Middle frontal gyrus (tissue), 1 donor: ENCODE measurements around the gene GRIP1.

Experiments
- DNase-seq: peaks from one replicate; pipeline ENCODE4 v3.0.0-alpha.2; 2015; ENCODE audit warnings: low spot score; ENCODE audit errors: extremely low spot score

GRIP1 gene

DNA sequence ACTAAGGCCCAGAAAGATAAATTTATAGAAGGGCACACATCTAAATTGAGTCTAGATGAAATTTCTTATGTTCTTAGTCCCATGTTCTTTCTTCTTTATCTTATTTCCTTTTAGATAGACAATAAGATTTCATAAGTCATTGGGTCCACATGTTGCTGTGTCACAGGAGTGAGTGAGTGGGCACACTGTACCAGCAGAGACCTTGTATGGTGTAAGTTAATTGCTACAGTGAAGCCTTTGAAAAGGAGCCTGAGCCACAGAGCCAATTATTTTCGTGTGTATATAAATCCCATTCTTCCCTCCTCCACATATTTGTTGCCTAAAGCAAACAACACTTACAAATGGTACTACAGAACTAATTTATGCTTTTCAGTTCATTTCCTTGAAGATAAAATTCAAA lies 79.1 kb downstream of the GRIP1 start:
- no peak for DNase-seq

DNA sequence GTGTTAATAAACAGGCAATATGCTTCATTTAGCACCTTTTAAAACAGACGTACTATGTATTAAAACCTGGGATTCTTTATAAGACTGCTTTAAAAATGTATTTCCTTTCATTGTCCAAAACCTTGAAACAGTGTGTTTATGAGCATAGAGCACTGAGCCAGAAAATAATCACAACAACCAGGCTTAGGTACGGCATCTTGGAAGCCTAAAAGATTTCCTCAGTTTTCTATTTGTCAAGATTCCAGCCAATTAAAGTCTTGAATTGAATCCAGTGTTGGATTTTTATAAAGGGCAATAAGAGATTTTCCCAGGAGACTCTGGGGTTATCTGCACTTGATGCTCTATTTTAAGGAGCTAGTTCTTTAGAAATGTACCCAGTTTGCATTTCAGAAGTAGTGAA lies 80.3 kb downstream of the GRIP1 start:
- no peak for DNase-seq

DNA sequence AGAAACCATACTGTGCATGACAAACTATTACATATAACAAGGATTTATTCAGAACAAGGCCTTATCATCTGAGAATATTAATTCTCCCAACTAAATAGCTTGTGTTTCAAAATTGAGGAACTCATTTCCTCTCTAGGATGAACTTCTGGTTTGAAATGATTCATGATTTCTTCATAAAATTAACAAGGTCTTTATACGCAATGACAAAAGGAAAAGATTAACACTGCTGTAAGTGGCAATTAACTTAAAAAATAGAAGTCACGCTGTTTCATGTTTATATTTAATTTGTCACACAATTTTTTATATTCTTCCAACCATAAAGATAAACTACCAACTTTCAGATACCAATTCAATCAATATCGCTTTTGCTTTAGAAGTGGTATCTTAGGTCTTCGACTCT lies 80.8 kb downstream of the GRIP1 start:
- no peak for DNase-seq

DNA sequence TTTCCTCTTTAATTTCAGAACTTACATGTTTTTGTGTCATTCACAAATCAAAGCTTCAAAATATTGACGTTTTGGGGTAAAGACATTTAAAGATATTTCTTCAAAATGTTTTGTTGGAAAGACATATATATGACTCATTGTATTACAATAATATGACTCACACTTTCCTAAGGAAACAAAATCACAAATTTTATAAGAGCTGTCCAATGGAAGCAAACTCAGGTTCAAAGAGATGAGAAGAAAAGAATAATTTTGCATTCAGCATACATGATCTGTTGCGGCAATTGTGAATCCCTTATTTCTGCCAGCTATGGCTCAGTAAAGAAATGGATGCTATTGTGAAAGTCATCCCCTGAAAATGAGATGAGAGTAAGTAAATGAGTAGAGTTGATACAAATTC lies 82.7 kb downstream of the GRIP1 start:
- DNase-seq, result no peak

DNA sequence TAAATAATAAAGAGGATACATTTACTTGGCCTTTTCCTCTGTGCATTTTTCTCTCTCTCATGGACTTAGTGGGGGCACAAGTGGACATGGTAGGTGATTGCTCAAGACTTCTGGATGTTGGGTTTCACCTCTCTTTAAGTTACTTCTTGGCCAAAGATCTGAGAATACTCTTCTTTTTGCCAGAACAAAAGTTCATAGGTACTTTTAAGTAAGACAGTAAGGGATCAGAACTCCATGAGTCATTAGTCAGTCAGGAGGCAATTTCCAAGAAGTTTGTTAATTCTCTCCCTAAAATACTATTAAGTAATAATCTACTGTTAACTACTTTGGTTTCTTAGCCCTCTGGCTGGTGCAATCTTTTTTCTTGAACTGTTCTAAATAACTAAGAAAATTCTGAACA lies 84.2 kb downstream of the GRIP1 start:
- no peak for DNase-seq

DNA sequence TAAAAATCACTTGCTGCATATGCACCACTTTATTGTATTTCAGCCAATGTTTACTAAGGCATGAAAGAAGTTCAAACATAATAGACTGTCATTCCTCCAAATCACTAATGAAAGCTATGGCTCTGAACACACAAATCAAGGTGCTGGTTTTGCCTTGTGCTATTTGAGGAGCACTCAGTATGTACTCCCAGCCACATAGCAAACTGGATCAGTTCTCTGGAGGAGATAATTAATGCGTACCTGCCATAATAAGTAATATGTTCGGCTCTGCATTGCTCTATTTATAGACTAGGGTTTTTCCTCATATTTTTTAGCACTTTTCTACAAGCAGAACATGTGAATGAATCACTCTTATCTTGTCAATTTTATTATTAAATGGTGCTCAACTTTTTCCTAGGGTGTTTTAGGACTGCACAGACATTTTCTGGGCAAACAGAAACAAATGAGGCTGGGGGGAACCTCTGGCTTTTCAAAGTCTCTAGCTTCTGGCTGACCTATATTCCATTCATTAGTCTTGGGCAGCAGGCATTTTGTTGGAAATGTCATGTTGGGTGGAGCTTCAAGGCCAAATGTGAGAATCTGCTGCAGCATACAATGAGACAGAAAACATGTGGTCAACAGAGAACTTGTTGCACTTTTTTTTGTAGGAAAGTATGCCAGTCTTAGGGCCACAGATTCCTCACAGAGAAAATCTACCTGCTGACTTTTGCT lies 88.4 kb downstream of the GRIP1 start:
- DNase-seq, result no peak

DNA sequence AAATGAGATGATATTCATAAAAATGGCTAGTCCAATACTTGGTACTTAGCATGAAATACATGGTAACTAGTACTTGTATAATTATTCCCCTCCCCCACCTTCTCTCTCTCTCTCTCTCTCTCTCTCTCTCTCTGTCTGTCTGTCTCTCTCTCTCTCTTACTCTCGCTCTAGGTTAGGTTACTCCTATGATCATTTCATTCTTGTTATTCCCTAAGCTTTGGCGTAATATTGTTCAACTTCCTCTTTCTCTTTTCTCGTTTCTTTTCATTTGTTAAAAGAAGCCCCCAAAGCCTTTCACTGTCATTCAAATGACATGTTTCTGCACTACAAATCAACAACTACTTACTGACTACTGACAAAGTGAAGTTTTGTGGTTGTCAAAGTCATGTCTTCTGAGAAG lies 89.8 kb downstream of the GRIP1 start:
- DNase-seq, result no peak

DNA sequence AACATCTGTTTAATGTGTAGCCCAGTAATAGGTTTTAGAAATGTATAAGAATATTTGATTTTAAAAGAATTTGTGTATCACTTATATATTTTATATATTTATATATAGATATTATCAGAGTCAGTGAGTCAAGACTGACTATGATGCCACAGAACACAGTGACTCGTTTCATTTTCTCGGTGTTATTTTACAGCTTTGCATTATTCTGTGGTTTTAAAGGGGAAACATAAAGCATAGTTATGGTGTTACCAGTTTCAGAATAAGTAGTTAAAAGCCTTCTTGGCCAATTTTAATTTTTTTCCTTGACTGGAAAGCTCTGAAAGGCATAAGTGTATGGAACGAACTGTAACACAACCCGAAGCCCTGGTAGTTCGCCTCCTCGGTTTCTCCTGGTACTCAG lies 91.0 kb downstream of the GRIP1 start:
- no peak for DNase-seq

DNA sequence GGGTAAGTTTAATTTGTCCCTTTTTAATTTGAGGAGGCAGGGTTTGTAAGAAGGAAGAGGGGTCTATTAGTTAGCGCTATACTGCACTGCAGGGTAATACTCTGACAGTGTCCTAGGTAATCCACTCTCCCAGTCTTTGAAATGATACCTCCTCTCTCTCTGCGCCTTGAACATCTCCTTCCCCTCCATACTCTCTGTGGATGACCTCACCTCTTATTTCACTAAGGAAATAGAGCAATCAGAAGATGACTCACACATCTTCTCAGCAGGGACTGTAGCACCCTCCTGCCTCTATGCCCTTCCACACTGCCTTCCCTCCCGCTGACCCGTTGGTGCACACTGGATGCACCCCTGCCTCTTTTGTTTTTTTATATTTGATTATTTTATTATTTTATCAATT lies 94.2 kb downstream of the GRIP1 start:
- DNase-seq, result no peak

DNA sequence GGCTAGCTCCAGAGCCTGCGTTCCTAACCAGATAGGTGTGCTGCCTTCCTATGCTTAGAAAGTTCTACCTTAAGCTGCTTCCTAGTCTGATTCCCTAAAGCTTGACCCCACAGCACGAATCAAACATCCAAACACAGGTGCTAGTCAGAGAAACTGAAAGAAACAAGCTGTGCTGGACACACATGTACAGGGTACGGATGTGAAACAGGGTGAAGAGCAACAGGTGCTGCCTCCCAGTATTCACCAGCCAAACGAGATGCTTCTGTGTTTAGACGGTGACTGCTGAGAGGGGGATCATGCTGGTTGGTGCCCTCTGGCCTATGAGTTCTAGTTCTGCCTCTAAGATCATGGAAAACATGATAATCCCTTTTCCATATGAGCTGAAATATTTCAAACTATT lies 105.3 kb downstream of the GRIP1 start:
- DNase-seq, result no peak

DNA sequence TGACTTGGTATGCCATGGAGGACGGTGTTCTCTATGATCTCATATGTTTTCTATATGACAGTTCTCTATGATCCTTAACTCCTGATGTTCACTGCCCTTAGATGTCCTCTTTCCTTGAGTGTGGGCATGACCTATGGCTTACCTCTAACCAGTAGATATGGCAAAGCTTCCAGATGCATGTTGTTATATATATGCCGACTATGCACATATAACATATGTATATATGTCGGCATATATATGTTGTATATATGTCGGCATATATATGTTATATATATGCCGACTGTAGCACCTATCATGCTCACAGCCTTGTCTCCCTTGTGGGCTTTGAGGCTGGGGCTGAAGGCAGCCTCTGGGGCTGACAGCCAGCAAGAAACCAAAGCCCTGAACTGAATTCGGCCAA lies 106.0 kb downstream of the GRIP1 start:
- DNase-seq, result no peak

DNA sequence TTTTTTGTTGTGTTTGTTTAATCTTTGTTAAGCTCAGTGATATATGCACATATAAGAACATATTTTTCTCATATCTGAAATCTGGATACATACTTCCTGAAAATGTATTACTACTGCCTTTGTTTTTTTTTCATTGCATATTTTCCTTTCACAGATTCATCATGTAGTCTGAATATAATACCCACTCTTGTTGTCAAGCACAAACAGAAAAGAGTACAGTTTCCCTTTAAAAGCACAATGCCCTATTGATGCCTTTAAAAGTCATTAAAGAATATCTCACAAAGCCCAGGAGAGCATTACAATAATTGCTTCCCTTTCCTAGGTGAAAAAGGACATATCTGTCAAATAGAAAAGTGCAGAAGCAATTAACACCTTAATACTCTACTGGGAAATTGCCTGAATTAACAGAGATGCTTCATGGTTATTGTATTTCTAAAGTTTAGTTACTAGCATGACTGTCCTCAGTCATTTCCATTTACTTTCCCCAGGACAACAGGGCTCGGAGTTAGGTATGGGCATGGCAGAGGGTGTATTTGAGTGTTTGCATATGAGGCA lies 107.4 kb downstream of the GRIP1 start:
- no peak for DNase-seq

DNA sequence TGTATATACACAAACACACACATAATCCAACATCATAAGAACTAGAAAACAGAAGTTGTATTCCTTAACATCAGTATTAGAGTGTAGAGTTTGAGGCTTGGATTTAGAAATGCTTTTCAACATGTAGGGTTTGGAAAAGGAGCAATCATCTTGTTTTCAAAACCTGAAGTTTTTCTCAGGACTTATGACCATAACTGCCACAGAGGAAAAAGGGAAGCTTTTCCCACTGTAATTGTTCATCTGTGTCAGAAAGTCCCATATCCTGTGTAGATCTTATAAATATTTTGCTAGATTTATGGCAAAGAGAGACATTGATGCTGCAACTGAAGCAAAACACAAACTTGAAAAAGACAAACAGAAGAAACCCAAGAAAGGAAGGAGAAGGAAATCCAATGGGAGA lies 115.7 kb downstream of the GRIP1 start:
- DNase-seq, result no peak

DNA sequence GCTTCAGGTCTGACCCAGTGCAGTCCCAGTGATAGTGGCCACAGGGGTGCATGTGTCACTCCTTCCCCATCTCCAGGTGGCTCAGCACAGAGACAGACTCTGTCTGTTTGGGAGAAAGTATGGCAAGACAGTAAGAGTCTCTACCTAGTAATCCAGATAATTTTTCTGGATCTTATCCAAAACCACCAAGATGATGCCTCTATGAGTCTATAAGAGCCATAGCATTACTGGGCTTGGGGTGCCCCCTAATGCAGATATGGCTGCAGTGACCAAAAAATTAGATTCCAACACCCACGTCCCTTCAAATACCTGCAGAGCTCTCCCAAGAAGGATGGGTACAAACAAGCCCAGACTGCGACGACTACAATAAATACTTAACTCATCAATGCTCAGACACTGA lies 123.8 kb downstream of the GRIP1 start:
- no peak for DNase-seq

DNA sequence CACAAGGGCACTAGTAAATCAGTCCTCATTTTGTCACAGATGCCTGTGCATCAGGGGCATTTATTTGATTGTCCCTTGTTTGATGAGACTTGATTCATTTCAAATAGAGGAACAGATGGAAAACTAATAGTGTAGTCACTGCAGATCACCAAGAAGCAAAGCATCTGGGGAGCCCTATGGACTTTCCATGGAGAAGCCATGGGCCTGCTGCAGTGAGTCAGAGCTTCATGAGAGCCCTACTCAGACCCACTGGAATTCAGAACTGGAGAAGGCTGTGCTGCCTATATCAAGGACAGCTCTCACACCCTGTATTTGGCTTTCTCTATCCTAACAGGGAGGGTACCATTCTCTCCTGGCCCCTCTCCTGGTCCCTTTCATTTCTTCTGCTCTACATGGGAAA lies 126.2 kb downstream of the GRIP1 start:
- DNase-seq, result no peak

DNA sequence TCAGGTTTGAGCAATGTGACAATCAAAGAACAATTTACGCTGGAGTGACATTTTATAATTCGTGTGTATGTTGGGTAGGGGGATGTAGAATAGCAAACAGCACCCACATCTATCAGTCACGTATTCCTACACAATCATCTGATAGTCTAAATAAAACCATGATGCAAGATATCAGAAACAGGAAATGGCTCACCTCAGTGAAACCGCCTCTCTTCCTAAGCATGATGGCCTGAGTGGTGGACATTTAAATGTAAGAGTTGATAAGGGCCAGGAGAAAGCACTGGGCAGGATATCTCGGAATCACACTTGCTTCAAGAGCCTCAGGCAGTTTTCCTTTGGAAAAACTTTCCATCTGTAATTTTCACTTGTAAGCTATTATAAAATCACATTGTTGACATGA lies 128.2 kb downstream of the GRIP1 start:
- DNase-seq, result no peak

DNA sequence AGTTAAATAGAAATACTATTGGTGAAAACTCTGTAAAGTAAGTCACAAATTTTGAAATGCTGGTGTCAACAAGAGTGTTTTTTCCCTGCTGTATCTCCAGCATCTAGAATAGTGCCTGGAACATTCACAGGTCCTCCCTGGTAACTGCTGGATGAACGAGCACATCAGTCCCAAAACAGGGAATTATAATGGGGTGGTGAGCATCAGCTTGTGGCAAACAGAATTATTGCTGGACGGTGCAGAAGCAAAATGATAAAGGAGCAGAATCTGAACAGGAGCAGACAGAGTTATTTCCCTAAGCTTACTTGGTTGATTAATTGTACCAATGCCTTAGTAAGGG lies 129.9 kb downstream of the GRIP1 start:
- no peak for DNase-seq

DNA sequence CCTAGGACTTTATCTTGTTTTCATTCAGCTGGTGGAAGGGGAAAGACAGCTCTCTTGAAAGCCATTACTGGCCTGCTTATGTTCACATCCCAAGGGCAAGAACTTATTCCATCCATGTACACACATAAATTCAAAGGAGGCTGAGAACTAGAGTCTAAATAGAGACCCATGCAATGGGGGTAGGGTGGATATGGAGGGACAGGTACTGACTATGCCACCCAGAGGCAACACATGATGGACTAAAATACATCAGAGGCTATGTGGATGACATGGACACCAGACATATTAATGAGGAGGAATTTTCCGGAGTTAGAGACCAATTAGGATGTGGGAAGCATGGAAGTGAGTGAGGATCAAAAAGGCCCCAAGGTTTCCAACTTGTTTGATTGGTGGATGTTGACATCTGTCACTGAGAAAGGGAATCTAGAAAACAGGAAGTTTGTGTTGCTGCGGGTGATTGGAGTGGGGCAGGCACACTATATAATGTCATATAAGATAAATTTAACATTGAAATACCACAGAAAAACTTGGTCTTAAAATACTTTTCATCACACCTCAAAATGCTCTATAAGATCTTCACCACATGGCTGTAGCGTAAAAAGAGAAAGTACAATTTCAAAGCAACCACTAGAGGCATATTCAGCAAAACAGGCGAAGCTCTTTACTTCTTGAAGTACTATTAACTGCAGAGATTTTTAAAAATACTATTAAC lies 130.4 kb downstream of the GRIP1 start:
- no peak for DNase-seq

DNA sequence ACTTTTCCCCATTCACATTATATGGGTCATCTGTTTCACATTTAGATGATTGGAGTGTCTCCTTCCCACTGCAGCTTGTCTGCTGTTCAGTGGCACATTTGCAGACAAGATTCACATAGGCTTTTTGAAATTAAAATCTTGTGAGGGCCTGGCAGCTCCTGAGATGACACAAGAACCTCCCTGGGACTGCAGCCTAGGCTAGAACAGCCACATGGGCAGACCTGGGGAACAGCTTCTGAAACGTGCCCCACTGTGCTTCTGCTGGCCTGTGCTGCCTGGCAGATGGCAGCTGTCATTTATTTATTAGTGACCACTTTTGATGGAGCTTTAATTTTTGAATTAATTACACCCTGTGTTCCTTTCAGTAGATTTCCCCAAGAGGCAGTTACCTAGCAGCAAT lies 137.4 kb downstream of the GRIP1 start:
- DNase-seq, result no peak

DNA sequence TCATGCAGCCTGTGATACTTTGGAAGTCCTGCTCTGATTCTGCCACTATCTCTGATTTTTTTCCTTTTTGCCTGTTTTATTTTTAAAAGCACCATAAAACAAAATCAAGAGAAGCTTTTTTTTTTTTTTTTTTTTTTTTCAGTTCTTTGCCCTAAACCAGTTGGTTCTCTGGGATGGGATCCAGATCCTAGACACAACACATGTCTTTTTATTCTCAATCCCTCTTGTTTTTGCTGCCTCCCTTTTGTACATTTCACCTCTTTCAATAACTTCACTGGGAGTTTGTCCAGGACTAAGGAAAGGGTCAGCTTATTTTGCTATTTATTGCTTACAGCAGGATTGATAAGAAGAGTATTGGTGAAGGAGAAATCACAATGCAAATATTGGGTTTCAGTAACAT lies 139.4 kb downstream of the GRIP1 start:
- no peak for DNase-seq

DNA sequence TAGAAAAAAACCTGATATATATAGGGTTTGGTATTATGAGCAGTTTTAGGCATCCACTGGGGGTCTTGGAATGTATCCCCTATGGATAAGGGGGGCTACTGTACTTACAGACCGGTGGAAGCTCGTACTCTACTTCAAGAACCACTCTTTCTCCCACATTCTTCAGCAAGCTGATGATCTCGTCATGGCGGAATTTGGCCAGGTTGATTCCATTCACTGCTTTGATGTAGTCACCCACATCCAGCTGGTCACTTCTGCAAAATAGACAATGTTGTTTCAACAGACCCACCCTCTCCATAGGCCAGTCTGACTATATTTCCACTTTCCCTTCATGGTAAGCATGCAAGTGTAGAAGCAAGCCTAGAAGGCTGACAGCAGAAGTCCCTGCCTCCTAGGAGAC lies 139.9 kb downstream of the GRIP1 start:
- no peak for DNase-seq

DNA sequence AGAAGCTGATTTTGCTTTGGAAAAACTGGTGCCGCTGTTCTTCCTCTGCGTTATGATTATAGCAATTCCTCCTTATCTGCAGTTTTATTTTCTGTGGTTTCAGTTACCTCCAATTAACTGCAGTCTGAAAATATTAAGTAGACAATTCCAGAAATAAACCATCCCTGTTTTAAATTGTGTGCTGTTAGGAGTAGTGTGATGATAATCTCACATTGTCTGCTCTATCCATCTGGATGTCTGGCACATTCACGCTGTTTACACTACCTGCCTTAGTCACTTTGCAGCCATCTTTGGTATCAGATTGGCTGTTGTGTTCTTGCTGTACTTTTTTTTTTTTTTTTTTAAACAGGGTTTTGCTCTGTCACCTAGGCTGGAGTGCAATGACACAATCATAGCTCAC lies 141.0 kb downstream of the GRIP1 start:
- no peak for DNase-seq

DNA sequence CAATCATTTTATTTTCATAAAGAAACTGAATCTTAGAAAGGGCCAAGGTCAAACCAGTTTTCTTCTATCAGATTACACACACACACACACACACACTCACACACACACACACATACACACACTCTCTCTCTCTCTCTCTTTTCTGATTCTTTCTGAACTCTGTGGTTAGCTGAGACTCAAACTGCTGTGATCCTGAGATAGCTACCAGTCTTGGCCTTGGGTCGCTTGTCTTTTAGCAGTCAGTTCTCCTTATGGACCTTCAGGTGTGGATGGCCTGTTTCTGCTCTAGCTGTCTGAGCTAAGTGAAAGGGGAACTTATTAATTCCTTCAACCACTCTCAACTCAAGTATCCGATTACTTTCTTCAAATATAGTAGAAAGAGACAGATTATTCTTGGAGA lies 145.1 kb downstream of the GRIP1 start:
- no peak for DNase-seq
